Raji (cell line): Measurements from ENCODE around the gene ANKS1A.

Experiments used
- POLR2A ChIP-seq: IDR thresholded peaks from 2 replicates; pipeline ENCODE4 v1.6.1; 2011; ENCODE audit warnings: low read depth, low read length, control low read depth; ENCODE audit not compliant: insufficient read depth

Gene ANKS1A

DNA sequence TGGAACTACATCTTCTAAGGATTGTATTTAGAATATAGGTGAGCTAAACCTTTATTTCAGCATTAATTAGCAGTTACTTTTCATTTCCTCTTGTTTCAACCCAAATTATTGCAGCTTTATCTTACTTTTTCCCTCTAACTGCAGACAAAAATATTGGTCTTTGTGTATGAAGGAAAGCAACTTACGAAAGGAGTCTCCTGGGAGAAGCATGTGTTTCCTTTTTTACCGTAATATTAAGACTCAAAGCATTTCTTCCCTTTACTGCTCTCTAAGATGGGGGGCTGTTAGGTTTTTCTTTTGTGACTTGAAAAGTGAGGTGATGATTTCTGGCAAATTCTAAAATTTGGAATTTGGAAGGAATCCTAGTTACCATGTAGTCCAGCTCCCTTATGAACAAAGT, 141.0 kb downstream of the ANKS1A start:
- no peak for TF ChIP-seq POLR2A

DNA sequence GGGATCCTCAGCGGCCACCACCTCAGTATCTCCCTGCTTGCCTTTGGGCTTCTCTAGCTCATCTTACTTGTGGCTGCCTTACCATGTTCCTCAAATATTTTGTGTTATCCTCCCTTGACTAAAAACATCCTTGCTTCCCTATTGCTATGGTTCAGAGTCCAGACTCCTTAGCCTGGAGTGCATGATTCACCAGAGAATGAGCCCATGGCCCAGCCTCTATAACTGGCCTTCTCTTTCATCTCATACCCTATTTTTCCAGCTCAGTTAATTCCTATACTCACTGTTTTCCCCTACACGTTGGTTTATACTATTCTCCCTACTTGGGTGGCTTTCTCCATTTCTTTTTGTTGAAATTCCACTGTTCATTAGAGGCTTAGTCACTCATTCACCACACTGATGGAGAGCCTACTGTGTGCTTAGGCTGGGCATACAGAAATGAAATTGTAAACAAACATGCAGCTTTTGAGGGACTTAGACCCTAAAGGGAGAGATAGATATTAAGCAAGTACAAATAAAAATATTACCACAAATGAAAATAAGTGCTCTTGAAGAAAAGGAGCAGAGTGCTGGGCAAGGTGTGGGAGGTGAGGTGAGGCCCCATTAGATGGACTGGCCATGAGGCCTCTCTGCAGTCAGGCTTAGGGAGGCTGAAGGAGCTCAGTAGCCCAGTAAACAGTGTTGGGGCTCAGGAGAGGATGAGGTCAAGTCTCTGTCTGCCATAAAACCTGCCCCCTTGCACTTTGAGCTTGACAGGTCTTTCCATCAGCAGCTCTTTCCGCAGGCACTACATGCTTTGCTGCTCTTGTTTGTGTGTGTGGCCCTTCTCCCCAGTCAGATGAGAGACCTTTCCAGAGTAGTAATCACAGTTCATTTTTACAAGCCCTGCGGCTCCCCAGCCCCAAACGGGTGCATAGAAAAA, 142.8 kb downstream of the ANKS1A start:
- no peak for TF ChIP-seq POLR2A

DNA sequence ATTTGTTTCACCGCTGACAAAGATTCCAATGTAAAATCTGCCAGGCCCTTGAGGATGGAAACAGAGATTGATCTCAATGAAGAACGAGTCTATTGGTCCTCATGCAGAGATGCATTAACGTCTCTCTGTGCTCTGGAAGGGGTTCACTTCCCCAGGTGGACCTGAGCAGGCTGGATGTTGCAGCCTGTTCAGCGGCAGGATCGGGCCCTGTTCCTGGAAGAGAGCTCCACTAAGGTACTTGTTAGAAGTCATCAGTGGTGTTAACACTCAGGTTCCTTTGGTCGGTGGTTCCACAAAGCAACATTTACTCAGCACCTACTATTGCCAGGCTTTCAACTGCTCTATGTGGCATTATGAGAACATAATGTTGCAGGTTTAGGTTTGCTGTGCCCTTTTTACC, 144.6 kb downstream of the ANKS1A start:
- no peak for TF ChIP-seq POLR2A

DNA sequence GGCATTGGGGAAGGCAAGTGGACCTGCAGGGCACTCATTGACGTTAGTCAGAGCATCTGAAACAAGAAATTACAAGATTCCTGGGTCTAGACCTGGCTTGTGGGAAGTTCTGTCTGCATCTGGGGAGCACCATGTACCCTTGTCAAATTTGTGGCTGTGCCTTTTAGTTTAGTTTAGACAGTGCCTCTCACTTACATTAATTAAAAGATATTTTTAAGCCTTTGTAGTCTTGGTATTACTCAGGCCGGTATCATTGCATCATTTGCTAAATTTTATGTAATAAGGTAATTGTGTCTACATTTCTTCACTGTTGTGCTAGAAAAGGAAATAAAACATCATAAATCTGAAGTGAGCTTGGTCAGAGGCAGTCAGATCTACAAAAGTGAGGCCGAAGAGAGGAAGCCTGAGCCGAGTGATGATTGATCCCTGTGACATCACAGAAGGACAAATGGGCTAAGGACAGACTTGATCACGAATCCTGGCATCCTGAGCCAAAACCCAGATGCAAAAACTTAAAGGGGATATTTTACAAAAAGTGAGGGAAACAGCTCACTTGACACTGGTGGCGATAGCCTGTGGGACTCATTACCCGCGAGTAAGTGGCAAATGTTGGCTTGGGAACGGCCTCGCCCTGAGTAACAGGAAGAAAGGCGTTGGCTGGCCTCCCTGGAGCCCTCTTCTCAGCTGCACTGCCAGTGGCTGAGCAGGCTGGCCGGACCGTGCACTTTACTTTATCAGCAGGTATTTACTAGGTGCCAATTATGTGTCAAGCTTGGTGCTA, 145.5 kb downstream of the ANKS1A start:
- TF ChIP-seq POLR2A = no peak

DNA sequence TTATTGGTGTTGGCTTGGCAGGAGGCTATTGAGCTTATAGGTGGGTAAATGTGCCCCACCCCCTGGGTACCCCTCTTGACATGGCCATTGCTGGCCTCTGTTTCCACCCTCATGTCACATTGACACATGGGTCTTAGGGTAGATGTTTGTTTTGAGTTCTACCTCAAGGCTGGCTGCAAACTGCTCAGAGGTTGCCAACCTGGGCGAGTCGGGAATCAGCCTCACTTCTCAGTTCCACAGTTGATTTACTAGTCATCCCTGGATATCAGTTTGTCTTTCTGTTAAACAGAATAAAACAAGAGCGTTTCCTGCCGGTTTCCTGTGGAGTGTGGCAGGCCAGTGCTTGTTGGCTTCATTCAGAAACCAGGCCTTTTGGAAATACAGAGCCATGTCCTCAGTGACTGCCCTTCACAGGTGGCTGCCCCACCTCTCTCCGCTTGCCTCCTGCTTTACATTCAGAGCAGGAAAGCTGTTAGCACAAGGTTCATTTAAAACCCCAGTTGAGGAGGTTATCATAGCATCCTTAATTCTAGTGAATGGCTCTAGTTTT, 146.5 kb downstream of the ANKS1A start:
- no peak for TF ChIP-seq POLR2A

DNA sequence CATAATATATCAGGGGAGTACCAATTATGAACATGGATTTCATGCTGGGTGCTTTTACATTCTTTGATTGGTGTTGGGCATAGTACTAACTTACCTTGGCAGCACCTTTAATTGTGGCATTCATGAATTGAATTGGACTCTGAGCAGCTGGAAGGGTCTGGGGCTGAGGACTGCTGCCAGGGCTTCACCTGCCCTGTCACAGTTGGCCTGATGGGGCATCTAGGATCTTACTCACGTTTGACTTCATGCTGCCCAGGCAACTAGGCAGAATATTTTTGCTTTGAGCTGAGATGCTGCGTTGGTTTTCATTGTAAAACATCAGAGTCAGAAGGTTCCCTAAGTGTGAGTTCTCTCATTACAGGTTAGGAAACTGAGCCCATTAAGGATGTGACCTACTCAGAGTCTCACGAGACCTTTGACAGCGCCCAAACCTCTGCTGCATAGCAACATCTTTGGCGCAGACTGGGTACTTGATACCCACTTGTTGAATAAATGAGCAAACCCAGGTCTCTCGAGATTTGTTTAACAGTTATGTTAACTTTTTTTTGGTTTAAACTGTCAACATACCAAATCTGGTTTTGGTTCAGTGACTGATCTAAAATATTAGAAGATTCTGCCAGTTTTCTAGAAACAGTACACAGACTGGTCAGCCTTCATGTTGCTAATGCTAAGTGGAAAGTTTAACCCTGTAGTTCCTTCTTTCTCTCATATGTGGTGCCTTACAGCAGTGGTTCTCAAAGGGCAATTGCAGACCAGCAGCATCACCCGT, 147.2 kb downstream of the ANKS1A start:
- no peak for TF ChIP-seq POLR2A

DNA sequence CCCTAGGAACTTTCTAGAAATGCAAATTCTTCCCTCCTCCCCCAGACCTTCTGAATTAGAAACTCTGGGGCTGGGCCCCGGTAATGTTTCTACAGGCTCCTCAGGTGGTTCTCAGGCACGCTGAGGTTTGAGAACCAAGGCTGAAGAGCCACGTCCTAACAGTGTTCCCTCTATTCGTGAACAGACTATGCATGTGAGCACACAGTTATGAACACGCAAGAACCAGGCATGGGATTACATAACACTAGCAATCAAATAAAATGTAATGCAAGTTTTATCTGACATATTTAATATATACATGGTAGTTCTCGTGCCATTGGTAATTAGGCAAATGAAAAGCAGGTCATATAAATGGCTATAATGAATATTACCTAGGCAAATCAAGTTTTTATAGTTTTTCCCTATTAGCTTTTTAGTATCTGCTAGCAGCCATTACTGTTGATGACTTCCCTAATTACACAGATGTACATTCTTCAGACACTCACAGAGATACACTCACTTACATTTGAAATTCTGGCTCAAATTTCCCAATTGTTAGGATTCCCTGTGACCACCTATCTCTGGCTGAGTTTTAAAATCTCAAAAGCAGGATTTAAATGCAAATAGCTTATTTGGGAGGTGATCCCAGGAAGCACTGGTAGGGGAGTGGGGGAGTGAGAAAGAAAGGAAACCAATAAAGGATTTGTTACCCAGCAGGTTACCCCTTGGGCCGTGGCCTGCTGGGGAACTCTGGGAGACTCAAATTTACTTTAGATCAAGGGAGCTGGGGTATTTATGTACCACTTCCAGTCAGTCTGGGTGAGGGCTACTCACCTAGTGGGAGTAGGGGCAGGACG, 148.0 kb downstream of the ANKS1A start:
- TF ChIP-seq POLR2A = no peak

DNA sequence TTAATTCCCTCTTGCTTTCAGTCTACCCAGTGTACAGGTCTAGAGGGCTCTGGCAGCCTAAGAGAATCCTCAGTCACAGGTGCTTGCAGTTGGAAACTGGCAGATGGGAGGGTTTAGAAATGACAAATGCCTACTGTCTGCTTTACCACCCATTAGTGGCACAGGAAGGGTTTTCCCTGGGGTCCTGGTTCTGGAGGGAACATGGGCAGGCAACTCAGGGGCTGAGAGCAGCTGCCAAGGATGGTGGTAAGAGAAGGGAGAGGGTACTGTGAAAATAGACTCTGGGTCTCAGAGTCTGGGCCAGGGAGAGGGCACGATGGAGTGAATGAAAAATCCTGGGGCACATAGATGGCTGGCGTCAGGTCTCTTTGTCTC, 148.6 kb downstream of the ANKS1A start:
- no peak for TF ChIP-seq POLR2A

DNA sequence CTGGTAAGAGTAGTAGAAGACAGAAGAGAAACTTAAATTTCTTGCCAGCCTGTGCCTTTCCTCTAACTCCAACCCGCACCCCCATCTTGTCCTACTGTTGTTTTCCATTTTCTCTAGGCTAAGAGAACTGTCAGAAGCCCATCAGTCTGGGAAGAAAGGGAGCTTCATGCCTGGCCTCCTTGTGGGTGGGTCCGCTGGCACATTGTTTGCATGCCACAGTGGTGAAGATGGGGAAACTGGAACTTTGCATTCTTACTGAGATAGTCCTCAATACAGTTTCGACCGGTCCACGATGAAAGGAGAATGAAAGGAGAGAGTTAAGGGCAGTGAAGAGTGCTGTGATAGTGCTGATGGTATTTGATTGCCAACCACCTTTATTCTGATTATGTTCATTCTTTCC, 149.0 kb downstream of the ANKS1A start:
- TF ChIP-seq POLR2A = no peak

DNA sequence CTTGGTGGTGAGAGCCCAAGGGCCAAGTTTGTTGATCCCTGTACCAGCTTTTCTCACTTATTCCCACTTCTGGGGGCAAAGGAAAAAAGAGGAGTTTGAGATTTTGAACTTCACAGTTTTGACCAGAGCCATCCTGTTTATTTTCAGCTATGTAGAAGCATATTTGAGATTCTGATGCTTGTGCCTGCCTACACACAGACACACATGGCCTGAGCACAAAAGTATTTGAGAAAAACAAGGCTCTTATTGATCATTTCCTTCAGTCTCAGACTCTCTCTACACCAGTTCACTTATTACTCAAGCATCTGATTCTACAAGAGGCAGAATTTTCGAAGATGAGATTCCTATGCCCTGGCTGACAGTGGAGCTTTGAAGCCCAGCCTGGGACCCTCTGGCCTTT, 151.3 kb downstream of the ANKS1A start:
- no peak for TF ChIP-seq POLR2A

DNA sequence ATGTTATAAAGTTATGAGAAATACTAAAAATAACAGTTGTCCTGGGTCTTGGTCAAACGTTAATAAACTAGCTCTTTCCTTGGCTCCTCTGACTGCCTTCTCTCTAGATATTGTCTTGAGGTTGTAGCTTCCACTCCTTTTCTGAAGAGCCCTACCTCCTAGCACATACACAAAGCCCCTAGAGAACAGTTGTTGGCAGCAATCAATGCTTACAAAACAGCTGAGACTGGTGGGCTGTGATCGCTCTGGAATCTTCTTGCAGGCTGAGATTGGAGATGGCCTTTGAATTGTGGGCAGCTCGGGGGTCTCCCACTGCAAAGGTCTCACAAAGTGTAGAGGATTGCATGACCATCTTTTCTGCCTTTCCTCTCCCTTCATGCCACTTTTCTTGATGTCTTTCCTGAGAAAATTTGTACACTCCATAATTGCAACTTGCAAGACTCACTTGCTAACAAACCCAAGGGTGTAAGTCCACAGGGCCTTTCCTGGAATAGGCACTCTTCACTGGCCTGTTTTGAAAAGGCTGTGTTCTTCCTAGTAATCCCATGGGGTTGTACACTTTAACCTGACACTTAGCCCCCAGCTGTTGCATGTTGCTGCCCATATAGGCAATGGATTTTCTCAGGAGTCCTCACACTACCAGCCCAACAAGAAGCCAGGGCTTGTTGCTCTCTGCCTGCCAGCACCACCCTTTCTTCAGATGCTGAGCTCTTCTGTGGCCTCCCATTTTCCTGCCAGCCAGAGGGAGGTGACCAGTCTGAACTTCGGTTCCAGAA, 152.2 kb downstream of the ANKS1A start:
- TF ChIP-seq POLR2A = no peak

DNA sequence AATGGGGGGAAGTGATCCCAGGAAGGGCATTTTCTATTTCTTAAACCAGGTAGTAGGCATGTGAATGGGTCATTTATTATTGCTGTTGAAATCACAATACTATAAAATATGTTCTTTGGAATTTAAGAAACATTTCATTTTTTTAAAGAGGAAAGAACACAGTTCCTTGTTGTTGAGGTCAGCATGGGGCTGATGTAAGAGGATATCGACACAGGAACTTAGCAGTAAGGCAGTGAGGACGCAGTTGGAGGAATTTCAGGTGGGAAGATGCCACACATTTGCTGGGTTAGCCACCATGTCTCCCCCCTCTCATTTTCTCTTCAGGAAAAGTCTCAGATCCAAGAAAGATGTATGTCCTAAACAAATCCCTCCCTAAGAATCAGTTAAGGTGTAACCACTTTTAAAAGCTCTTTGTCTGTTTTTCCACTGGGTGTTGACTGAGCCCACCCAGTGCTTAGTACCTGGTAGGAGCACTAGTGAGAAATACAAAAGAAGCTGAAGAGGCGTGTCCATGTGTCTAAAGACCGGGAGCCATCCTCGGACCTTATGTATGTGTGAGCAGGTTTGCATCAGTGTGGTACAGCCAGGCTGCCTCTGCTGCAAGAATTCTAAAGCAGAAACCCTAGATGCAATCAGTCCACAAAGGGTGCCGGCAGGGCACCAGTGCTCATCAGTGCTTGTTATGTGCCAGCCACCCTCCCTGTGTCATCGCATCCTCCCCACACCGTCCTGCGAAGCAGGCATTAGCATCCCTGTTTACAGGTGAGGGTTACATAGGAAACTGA, 153.2 kb downstream of the ANKS1A start:
- TF ChIP-seq POLR2A = no peak

DNA sequence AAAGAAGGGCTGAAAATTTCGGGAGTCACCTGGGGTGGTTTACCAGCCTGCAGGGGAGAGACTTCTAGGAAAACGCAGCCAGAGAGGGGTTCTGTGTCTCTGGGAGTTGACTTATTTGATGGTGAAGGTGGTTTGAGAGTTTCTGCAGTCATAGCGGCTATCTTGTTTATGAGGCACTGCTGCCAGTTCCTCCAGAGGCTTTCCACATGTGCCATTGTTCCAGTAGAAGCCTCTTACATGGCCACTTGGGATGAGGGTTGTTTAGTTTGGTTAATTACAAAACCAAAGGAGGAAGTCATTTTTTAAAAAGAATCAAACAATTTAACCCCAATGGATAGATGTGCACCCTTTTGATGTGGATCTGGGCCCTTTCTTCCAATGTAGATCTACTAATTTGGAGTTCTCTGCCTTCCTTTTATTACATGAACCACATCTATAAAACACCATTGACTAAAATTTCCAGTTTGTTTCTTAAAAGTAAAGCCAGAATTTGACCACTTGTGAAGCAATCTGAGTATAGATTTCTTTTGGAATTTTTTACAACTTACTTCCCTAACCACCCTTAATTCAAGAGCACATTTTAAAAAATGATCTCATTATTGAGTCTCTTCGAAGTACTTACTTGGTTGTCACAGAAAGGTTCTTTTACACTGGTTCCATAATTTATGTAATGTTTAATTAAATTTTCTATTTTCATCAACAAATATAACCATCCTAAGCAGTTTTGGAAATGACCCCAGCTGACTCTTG, 154.5 kb downstream of the ANKS1A start:
- TF ChIP-seq POLR2A = no peak
